ENCODE results near the gene TMEM190. TPM values are rescaled to one million over a fixed set of nuclear protein-coding genes. Genes with fewer than 3 reads are reported as not detected.
A peak's percentile ranks its signal among the peaks of the same experiment; 100 is the strongest.

TMEM190 gene
- total RNA-seq, 4 donors from 2014 or later, result not detected

DNA sequence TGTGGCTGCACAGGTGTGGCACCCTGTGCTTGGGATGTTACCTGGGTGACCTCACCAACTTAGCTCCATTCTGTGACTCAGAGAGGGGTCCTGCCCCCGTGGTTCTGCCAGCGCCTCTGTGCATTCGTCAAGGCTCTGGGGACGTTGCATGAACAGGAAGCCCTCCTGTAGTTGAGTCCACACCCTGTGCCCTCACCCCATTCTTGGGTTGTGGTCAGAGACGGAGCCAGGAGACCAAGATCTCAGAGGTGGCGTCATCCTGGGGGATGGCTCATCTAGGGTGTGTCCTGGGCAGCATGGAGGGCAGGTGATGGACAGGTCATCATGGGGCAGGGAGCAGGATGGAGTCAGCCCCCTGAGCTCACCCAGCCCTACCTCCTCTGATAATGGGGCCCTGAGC, 24.6 kb upstream of the TMEM190 start:
- no peak for ATAC-seq
- Histone ChIP-seq H3K4me3 (no peak overlapping the region), H3K36me3 (no peaks in the 10 kb centered on the region), H3K9me3 (no peaks in the 10 kb centered on the region), H3K27ac (no peak overlapping the region), H3K27me3 (peaks cover 39 to 57% (median 54%) of the 10 kb centered on the region in 3 donors), H3K4me1 (peaks cover 0 to 15% of the 10 kb centered on the region in 2 donors)
- no peak for DNase-seq
- TF ChIP-seq POLR2A (IDR thresholded peaks at IDR 0.05), result no peak
- TF ChIP-seq, protein P1, sequence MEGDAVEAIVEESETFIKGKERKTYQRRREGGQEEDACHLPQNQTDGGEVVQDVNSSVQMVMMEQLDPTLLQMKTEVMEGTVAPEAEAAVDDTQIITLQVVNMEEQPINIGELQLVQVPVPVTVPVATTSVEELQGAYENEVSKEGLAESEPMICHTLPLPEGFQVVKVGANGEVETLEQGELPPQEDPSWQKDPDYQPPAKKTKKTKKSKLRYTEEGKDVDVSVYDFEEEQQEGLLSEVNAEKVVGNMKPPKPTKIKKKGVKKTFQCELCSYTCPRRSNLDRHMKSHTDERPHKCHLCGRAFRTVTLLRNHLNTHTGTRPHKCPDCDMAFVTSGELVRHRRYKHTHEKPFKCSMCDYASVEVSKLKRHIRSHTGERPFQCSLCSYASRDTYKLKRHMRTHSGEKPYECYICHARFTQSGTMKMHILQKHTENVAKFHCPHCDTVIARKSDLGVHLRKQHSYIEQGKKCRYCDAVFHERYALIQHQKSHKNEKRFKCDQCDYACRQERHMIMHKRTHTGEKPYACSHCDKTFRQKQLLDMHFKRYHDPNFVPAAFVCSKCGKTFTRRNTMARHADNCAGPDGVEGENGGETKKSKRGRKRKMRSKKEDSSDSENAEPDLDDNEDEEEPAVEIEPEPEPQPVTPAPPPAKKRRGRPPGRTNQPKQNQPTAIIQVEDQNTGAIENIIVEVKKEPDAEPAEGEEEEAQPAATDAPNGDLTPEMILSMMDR (IDR thresholded peaks at IDR 0.05 in 4 of 5, conservative IDR thresholded peaks at IDR 0.05 in 1 of 5), result no peak
- in situ Hi-C loops (cut with MboI; ENCODE audit: low sequenced_read_pairs in 4 of 4) (no loop called here), intact Hi-C loops (cut with DNase I; ENCODE audit: low total_unique reads) (no loop called here)

DNA sequence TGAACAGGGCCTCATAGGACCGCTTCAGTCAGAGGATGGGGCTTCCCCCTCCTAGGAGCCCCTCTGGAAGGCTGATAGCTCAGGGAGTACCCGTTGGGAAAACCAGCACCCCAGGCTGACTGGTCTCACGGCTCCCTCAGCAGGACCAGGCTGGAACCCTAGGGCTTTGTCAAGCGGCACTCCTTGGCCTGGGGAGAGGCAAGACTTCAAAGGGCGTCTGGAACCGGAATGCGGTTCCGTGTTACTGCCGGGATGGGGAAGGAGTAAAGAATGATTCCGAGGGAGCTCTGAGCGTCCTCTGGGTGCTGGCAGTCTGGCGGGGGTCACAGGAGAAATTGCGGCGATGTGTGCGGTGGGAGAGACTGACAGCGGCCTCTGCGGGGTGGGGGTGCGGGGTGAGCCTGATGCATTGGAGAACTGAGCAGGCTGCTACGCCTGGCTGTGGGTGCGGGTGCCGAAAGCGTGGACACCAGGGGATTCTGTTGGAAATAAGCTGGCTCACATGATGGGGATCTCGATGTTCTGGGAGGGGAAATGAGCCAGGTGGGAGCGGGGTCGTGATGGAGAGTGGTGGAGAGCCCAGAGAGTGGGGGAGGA, 24.0 kb upstream of the TMEM190 start:
- H3K4me3 ChIP-seq, result no peak overlapping the region
- in situ Hi-C loops (cut with MboI; ENCODE audit: low sequenced_read_pairs in 4 of 4), result no loop called here
- H3K27ac ChIP-seq, result no peak overlapping the region
- peaks cover 0 to 15% of the 10 kb centered on the region in 2 donors for H3K4me1 ChIP-seq
- no peaks in the 10 kb centered on the region for H3K36me3 ChIP-seq
- ATAC-seq, result no peak
- DNase-seq, result no peak
- TF ChIP-seq POLR2A (IDR thresholded peaks at IDR 0.05), result no peak
- TF ChIP-seq, protein P1 (IDR thresholded peaks at IDR 0.05 in 4 of 5, conservative IDR thresholded peaks at IDR 0.05 in 1 of 5), result no peak
- intact Hi-C loops (cut with DNase I; ENCODE audit: low total_unique reads), result no loop called here
- peaks cover 39 to 57% (median 54%) of the 10 kb centered on the region in 3 donors for H3K27me3 ChIP-seq
- H3K9me3 ChIP-seq, result no peaks in the 10 kb centered on the region

DNA sequence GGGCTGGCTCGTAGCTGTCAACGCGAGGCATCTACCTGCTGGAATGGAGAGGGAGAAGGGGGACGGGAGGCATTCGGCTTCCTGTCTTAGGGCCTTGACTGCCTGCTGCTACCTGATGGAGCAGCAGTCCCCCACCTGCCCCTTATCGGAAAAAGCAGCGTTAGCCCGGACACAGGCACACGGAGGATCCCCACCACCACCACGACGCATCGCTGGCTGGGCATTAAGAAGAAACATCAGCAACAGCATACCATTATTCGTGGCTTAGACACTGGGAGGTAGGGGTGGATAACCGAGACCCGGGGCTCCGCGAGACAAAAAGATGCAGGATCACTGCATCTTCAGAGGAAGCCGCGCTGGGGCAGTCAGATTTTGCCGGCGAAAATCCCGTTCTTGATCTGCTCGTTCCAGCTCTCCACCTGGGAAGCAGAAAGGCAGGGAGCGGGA, 23.2 kb upstream of the TMEM190 start:
- peak overlapping the region; percentile 46 to 54 (median 50) for H3K4me3 ChIP-seq
- in situ Hi-C loops (cut with MboI; ENCODE audit: low sequenced_read_pairs in 4 of 4) (no loop called here), intact Hi-C loops (cut with DNase I; ENCODE audit: low total_unique reads) (no loop called here)
- no peaks in the 10 kb centered on the region for H3K9me3 ChIP-seq
- TF ChIP-seq, protein P1 (IDR thresholded peaks at IDR 0.05 in 4 of 5, conservative IDR thresholded peaks at IDR 0.05 in 1 of 5), result no peak
- TF ChIP-seq POLR2A (IDR thresholded peaks at IDR 0.05), result no peak
- no peak overlapping the region for H3K27ac ChIP-seq
- peaks cover 0 to 15% of the 10 kb centered on the region in 2 donors for H3K4me1 ChIP-seq
- peaks cover 42 to 57% (median 54%) of the 10 kb centered on the region in 3 donors for H3K27me3 ChIP-seq
- DNase-seq (no peak), ATAC-seq (no peak)
- no peaks in the 10 kb centered on the region for H3K36me3 ChIP-seq

DNA sequence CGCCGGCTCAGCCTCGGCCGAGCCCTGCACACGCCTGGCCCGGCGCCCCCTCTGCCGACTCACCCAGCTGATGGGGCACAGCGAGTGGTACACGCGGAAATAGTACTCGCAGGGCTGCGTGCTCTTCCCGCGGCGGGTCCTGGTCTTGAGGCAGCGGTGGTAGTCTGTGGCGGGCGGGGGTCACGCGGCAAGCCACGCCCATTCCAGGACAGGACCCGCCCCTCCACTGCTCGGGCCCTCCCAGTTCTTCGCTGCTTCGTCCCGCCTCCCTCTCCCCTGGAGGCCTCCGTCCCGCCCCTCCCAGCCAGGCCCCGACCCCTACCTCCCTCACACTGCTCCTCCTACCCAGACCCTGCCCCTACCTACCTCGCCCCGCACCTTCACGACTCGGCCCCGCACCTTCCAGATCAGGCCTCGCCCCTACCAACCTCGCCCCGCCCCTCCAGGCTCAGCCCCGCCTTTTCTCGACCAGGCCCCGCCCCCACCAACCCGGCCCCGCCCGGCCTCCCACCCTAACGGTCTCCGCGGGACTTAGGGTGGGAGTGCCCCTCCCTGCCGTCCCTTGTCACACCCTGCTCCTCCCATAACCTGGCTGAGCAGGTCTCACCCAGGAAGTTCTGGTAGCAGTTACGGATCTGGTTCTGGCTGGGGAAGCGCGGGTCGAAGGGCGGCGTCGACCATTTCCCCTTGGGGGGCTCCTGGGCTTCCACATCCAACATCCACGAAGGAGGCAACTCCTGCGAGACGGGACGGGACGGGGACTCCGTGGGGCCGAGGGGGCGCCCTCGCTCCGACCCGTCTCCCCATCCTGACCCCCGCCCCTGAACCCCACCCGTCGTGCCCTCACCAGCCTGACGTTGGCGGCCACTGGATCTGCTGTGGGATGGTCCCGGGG, 22.6 kb upstream of the TMEM190 start:
- DNase-seq (peak in 1 of 2 donors; percentile 36), ATAC-seq (peak; percentile 84 to 86)
- H3K36me3 ChIP-seq, result no peaks in the 10 kb centered on the region
- H3K9me3 ChIP-seq, result no peaks in the 10 kb centered on the region
- peaks cover 0 to 15% of the 10 kb centered on the region in 2 donors for H3K4me1 ChIP-seq
- H3K27me3 ChIP-seq, result peaks cover 42 to 57% (median 54%) of the 10 kb centered on the region in 3 donors
- in situ Hi-C loops (cut with MboI; ENCODE audit: low sequenced_read_pairs in 4 of 4) (no loop called here), intact Hi-C loops (cut with DNase I; ENCODE audit: low total_unique reads) (no loop called here)
- H3K4me3 ChIP-seq, result peak overlapping the region; percentile 46 to 54 (median 50)
- TF ChIP-seq POLR2A (IDR thresholded peaks at IDR 0.05), result no peak
- TF ChIP-seq, protein P1 (IDR thresholded peaks at IDR 0.05 in 4 of 5, conservative IDR thresholded peaks at IDR 0.05 in 1 of 5), result no peak
- no peak overlapping the region for H3K27ac ChIP-seq
